Upper lobe of right lung (tissue), 1 donor: ENCODE data around the gene SCO2. TPM values are rescaled to one million over a fixed set of nuclear protein-coding genes. Genes with fewer than 3 reads are reported as not detected.
A peak's percentile ranks its signal among the peaks of the same experiment; 100 is the strongest.

Experiments used
- ATAC-seq: fragments of 200-7000 bp; cut with Tn5 transposase; one replicate; pipeline ENCODE4 v1.9.1; 2020; ENCODE audit warnings: mild to moderate bottlenecking, moderate library complexity
- DNase-seq: peaks from one replicate; pipeline ENCODE4 v3.0.0-alpha.2; 2020
- H3K27ac ChIP-seq: fragments of 200-600 bp; one replicate; pipeline ENCODE4 v1.8.0; 2022
- H3K27me3 ChIP-seq: fragments of 200-600 bp; one replicate; pipeline ENCODE4 v1.8.0; 2022; ENCODE audit warnings: mild to moderate bottlenecking
- H3K36me3 ChIP-seq: fragments of 200-600 bp; one replicate; pipeline ENCODE4 v1.8.0; 2022
- H3K4me1 ChIP-seq: fragments of 200-600 bp; one replicate; pipeline ENCODE4 v1.8.0; 2022
- H3K4me3 ChIP-seq: fragments of 200-600 bp; one replicate; pipeline ENCODE4 v1.8.0; 2022; ENCODE audit warnings: mild to moderate bottlenecking
- H3K9me3 ChIP-seq: fragments of 200-600 bp; one replicate; pipeline ENCODE4 v1.8.0; 2022
- CTCF ChIP-seq: fragments of 200-600 bp; IDR thresholded peaks from one replicate; pipeline ENCODE4 v1.8.0; 2022; ENCODE audit warnings: antibody characterized with exemption
- intact Hi-C: fragments of 100-400 bp; cut with DNase I; formaldehyde crosslinking; loops from one replicate; pipeline ENCODE4 v1.11.0; 2022
- total RNA-seq: library from RNA; stranded (reverse); fragmentation: NEBNext Ultra II Directional; extraction: Animal tissue kit (Norgen Biotek cat#: 25700); gene quantifications from one replicate; pipeline ENCODE4 v1.2.1, GENCODE V29; 2021
- donor health status: DM: no; HTN: yes; CAD: no; lungs with severe emphysema.

Gene SCO2
- total RNA-seq, 1 donor from 2014 or later = 3.1 TPM

GRCh38 chr22:50530877-50531545 lies 5.6 kb upstream of the SCO2 start:
- intact Hi-C loops = no loop called here
- Histone ChIP-seq H3K4me3 (peak overlapping the region; percentile 72), H3K9me3 (no peaks in the 10 kb centered on the region), H3K4me1 (peaks cover 57% of the 10 kb centered on the region), H3K36me3 (no peaks in the 10 kb centered on the region), H3K27ac (peak overlapping the region; percentile 99), H3K27me3 (no peaks in the 10 kb centered on the region)
- no peak for TF ChIP-seq CTCF
- ATAC-seq = peak; percentile 62
- peak; percentile 98 for DNase-seq

- DNase-seq (no peak), ATAC-seq (no peak)
- no peaks in the 10 kb centered on the region for H3K9me3 ChIP-seq
- TF ChIP-seq CTCF = no peak
- H3K27ac ChIP-seq = peak overlapping the region; percentile 99
- H3K4me3 ChIP-seq = peak overlapping the region; percentile 72
- H3K27me3 ChIP-seq = no peaks in the 10 kb centered on the region
- peaks cover 57% of the 10 kb centered on the region for H3K4me1 ChIP-seq
- no peaks in the 10 kb centered on the region for H3K36me3 ChIP-seq
- intact Hi-C loops = no loop called here
These were observed 5.1 kb upstream of the SCO2 start for GRCh38 chr22:50530580-50530876.

GRCh38 chr22:50529897-50530579 lies 4.6 kb upstream of the SCO2 start, which contains the start of gene TYMP:
Gene TYMP (minus strand): TSS chr22:50530012. CDS start chr22:50529709, 303 bp downstream.
- no peaks in the 10 kb centered on the region for H3K9me3 ChIP-seq
- H3K27ac ChIP-seq = peak within 1 kb of the TSS; percentile 99
- DNase-seq (peak; percentile 96), ATAC-seq (peak; percentile 52)
- intact Hi-C loops = no loop called here
- peak within 1 kb of the TSS; percentile 72 for H3K4me3 ChIP-seq
- TF ChIP-seq CTCF = no peak
- peaks cover 57% of the 10 kb centered on the region for H3K4me1 ChIP-seq
- H3K27me3 ChIP-seq = no peaks in the 10 kb centered on the region
- H3K36me3 ChIP-seq = no peaks in the 10 kb centered on the region

- TF ChIP-seq CTCF = no peak
- H3K4me3 ChIP-seq = peak overlapping the region; percentile 72
- peaks cover 55% of the 10 kb centered on the region for H3K4me1 ChIP-seq
- intact Hi-C loops = no loop called here
- peak overlapping the region; percentile 99 for H3K27ac ChIP-seq
- DNase-seq = no peak
- no peak for ATAC-seq
- no peaks in the 10 kb centered on the region for H3K36me3 ChIP-seq
- no peaks in the 10 kb centered on the region for H3K27me3 ChIP-seq
- H3K9me3 ChIP-seq = no peaks in the 10 kb centered on the region
These were observed 4.1 kb upstream of the SCO2 start for GRCh38 chr22:50529416-50529896.

GRCh38 chr22:50528682-50529415 lies 3.5 kb upstream of the SCO2 start:
- H3K27ac ChIP-seq = peak overlapping the region; percentile 99
- no peaks in the 10 kb centered on the region for H3K27me3 ChIP-seq
- peaks cover 3% of the 10 kb centered on the region for H3K36me3 ChIP-seq
- no peak for DNase-seq
- ATAC-seq = no peak
- no peaks in the 10 kb centered on the region for H3K9me3 ChIP-seq
- peak overlapping the region; percentile 72 for H3K4me3 ChIP-seq
- intact Hi-C loops = no loop called here
- peaks cover 54% of the 10 kb centered on the region for H3K4me1 ChIP-seq
- no peak for TF ChIP-seq CTCF
